IMR-90 (cell line): ENCODE measurements around the gene WNT9B. TPM values are rescaled to one million over a fixed set of nuclear protein-coding genes. Genes with fewer than 3 reads are reported as not detected.

Source experiments
- ATAC-seq: fragments of 200-7000 bp; cut with Tn5 transposase; 2 replicates; pipeline ENCODE4 v1.9.1; 2020; ENCODE audit warnings: low read depth, mild to moderate bottlenecking, moderate library complexity
- BruUV-seq: library from RNA; stranded (reverse); fragments of 400-500 nt; replicated peaks from 2 replicates; lab custom pipeline; 2021; lab: Mats Ljungman, UMichigan
- CTCF ChIA-PET: fragments of 300-600 bp; formaldehyde crosslinking; extraction: SDS; loops from one replicate; lab custom pipeline; 2021; ENCODE audit warnings: antibody characterized with exemption; lab: Yijun Ruan, JAX
- POLR2A ChIA-PET: fragments of 300-600 bp; sonication (Branson Sonifier 250); formaldehyde crosslinking; loops from one replicate; lab custom pipeline; 2022; ENCODE audit warnings: antibody characterized with exemption; ENCODE audit not compliant: unreplicated experiment; lab: Charles Lee
- DNase-seq: peaks from one replicate; pipeline ENCODE4 v3.0.0; 2013
- H2AFZ ChIP-seq: replicated peaks from 2 replicates; pipeline ENCODE3; 2013; ENCODE audit warnings: low read length, mild to moderate bottlenecking; ENCODE audit not compliant: poor library complexity
- H2AK5ac ChIP-seq: 2 replicates; pipeline ENCODE4 v1.6.1; 2013; ENCODE audit warnings: low read depth, low read length, inconsistent platforms
- H2AK9ac ChIP-seq: replicated peaks from 2 replicates; pipeline ENCODE3; 2013; ENCODE audit warnings: mild to moderate bottlenecking, low read depth, low read length, moderate library complexity; ENCODE audit not compliant: poor library complexity
- H2BK120ac ChIP-seq: 2 replicates; pipeline ENCODE4 v1.6.1; 2013; ENCODE audit warnings: low read depth, low read length, inconsistent platforms
- H2BK15ac ChIP-seq: 3 replicates; pipeline ENCODE4 v1.6.1; 2013; ENCODE audit warnings: low read depth, low read length, inconsistent platforms
- H2BK20ac ChIP-seq: 2 replicates; pipeline ENCODE4 v1.6.1; 2013; ENCODE audit warnings: low read depth, mild to moderate bottlenecking, inconsistent platforms, low read length, moderate library complexity
- H2BK5ac ChIP-seq: 2 replicates; pipeline ENCODE4 v1.6.1; 2013; ENCODE audit warnings: mild to moderate bottlenecking, low read depth, low read length, inconsistent platforms; ENCODE audit not compliant: poor library complexity, severe bottlenecking
- H3K14ac ChIP-seq: replicated peaks from 2 replicates; pipeline ENCODE4 v1.6.1; 2013; ENCODE audit warnings: low read depth, low read length, inconsistent platforms
- H3K18ac ChIP-seq: 2 replicates; pipeline ENCODE4 v1.6.1; 2013; ENCODE audit warnings: low read depth, low read length, control low read depth
- H3K23ac ChIP-seq: 2 replicates; pipeline ENCODE4 v1.6.1; 2013; ENCODE audit warnings: low read depth, low read length, inconsistent platforms
- H3K27ac ChIP-seq: 2 replicates; pipeline ENCODE4 v1.5.1; 2013; ENCODE audit warnings: mild to moderate bottlenecking, control low read depth, low read length; ENCODE audit not compliant: insufficient read depth
- H3K27me3 ChIP-seq: 2 replicates; pipeline ENCODE4 v1.6.1; 2013; ENCODE audit warnings: low read length; ENCODE audit not compliant: control insufficient read depth, insufficient read depth
- H3K36me3 ChIP-seq: 2 replicates; pipeline ENCODE4 v1.6.1; 2013; ENCODE audit warnings: low read length, mixed read lengths; ENCODE audit not compliant: control insufficient read depth, insufficient read depth
- H3K4ac ChIP-seq: 2 replicates; pipeline ENCODE4 v1.6.1; 2013; ENCODE audit warnings: low read depth, low read length, inconsistent platforms
- H3K4me1 ChIP-seq: 2 replicates; pipeline ENCODE4 v1.6.1; 2013; ENCODE audit warnings: low read length, mixed read lengths; ENCODE audit not compliant: control insufficient read depth, insufficient read depth
- H3K4me2 ChIP-seq: 2 replicates; pipeline ENCODE4 v1.6.1; 2013; ENCODE audit warnings: low read depth, mild to moderate bottlenecking, control low read depth, low read length, moderate library complexity
- H3K4me3 ChIP-seq: 2 replicates; pipeline ENCODE4 v1.5.1; 2013; ENCODE audit warnings: low read depth, mild to moderate bottlenecking, control low read depth, low read length, moderate library complexity; ENCODE audit not compliant: insufficient read depth
- H3K56ac ChIP-seq: 2 replicates; pipeline ENCODE4 v1.6.1; 2013; ENCODE audit warnings: low read length, inconsistent platforms; ENCODE audit not compliant: insufficient read depth; ENCODE audit errors: extremely low read depth
- H3K79me1 ChIP-seq, 2 experiments: 2 replicates each; pipeline ENCODE4 v1.6.1; 2013; ENCODE audit warnings: low read length in 2 of 2, inconsistent platforms in 1 of 2, low read depth in 1 of 2
- H3K9ac ChIP-seq: 2 replicates; pipeline ENCODE4 v1.6.1; 2013; ENCODE audit warnings: low read depth, low read length, control low read depth
- H3K9me1 ChIP-seq: 2 replicates; pipeline ENCODE4 v1.6.1; 2013; ENCODE audit warnings: low read length, inconsistent platforms; ENCODE audit not compliant: insufficient read depth
- H3K9me3 ChIP-seq: 2 replicates; pipeline ENCODE4 v1.6.1; 2013; ENCODE audit warnings: low read length; ENCODE audit not compliant: control insufficient read depth, insufficient read depth
- H4K20me1 ChIP-seq: 2 replicates; pipeline ENCODE4 v1.6.1; 2013; ENCODE audit warnings: low read length, inconsistent platforms; ENCODE audit not compliant: insufficient read depth
- H4K5ac ChIP-seq: 2 replicates; pipeline ENCODE4 v1.6.1; 2013; ENCODE audit warnings: mild to moderate bottlenecking, low read depth, low read length, control low read depth
- H4K8ac ChIP-seq, 2 experiments: 2 replicates each; pipeline ENCODE4 v1.6.1; 2013; ENCODE audit warnings: low read depth in 2 of 2, low read length in 2 of 2, control low read depth in 1 of 2, inconsistent platforms in 1 of 2
- H4K91ac ChIP-seq: 2 replicates; pipeline ENCODE4 v1.6.1; 2013; ENCODE audit warnings: low read depth, low read length, inconsistent platforms; ENCODE audit not compliant: insufficient read depth
- MAZ ChIP-seq: IDR thresholded peaks from 2 replicates; pipeline ENCODE4 v1.6.1; 2012; ENCODE audit warnings: low read depth, mild to moderate bottlenecking, low read length, improper control_type of control experiment, moderate library complexity, borderline replicate concordance
- WGBS, 2 experiments: methylation state at CpG; one replicate each; pipeline versions ENCODE4 v1.1.5 to v1.1.7; 2013; ENCODE audit warnings: missing lambda C conversion rate in 2 of 2; ENCODE audit not compliant: insufficient read length in 1 of 2; ENCODE audit errors: extremely low coverage in 2 of 2; 5-methylcytosine and 5-hydroxymethylcytosine counted together
- dilution Hi-C: fragments of 300-500 bp; cut with HindIII; formaldehyde crosslinking; loops from one replicate; pipeline ENCODE4 v1.14.3; 2018; ENCODE audit warnings: low sequenced_read_pairs; ENCODE audit not compliant: unreplicated experiment
- in situ Hi-C: fragments of 300-500 bp; cut with MboI; formaldehyde crosslinking; loops from 3 replicates; pipeline ENCODE4 v1.14.3; 2019; ENCODE audit warnings: low sequenced_read_pairs, inconsistent platforms, mixed read lengths
- intact Hi-C: fragments of 100-400 bp; cut with micrococcal nuclease; formaldehyde crosslinking; loops from 2 replicates; pipeline ENCODE4 v1.10.0; 2022
- polyA plus RNA-seq, 3 experiments: library from polyadenylated mRNA; depleted of rRNA; stranded (reverse); fragments of >200 nt; gene quantifications; 2 replicates each; pipeline ENCODE4 v1.2.3, GENCODE V29; 2012; ENCODE audit warnings: low replicate concordance in 1 of 3
- total RNA-seq: library from RNA; depleted of rRNA; stranded (reverse); fragments of >200 nt; gene quantifications from 2 replicates; pipeline ENCODE4 v1.2.3, GENCODE V29; 2012

The WNT9B gene
- total and polyA plus RNA-seq, 2 of the 4 experiments (the other 2 are of a cell fraction), result not detected

DNA sequence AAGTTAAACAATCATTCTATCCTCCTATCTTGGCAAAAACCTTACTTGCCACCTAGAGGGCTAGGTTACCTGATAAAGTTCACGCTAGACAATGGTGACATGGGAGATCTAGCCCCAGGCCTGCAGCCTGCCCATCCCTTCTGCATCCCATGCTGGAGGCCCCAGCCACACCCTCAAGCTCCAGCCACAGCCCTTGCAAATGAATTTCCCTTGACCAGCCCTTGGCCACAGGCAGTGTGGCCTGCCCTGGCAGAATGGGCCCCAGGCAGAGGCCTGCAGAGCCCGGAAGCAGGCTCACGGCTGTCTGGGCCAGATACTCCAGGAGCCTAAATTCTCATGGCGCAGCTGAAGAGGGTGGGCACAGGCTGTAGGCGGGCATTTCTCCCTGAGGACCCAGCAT lies 47.8 kb upstream of the WNT9B start:
- Histone ChIP-seq H3K4me3 (no peak overlapping the region), H3K23ac (no peak overlapping the region), H2BK15ac (no peak overlapping the region), H3K27ac (no peak overlapping the region), H4K20me1 (no peaks in the 10 kb centered on the region), H3K9ac (no peak overlapping the region), H2BK5ac (no peak overlapping the region), H3K56ac (no peak overlapping the region), H2BK120ac (no peak overlapping the region), H3K79me1 (no peaks in the 10 kb centered on the region), H4K5ac (no peak overlapping the region), H3K4me2 (no peak overlapping the region), H2AFZ (no peak overlapping the region), H3K36me3 (no peaks in the 10 kb centered on the region), H2BK20ac (no peak overlapping the region), H4K91ac (no peak overlapping the region), H3K9me3 (peaks cover 2% of the 10 kb centered on the region; the same call in 1 of the 2 replicates), H3K9me1 (no peaks in the 10 kb centered on the region), H2AK5ac (no peak overlapping the region), H2AK9ac (no peak overlapping the region), H3K4ac (no peak overlapping the region), H3K18ac (no peak overlapping the region), H3K4me1 (no peaks in the 10 kb centered on the region), H3K27me3 (peaks cover 33% of the 10 kb centered on the region), H4K8ac (no peak overlapping the region), H3K14ac (no peak overlapping the region)
- BruUV-seq, result no TSS peak
- 20% methylated on average over 2 of the region's 5 CpGs; no CpG with 5 or more reads in 1 of the 2 experiments for WGBS, 2 experiments
- POLR2A ChIA-PET, result no interaction called here
- TF ChIP-seq MAZ, result no peak
- CTCF ChIA-PET, result no interaction called here
- DNase-seq (no peak), ATAC-seq (no peak)
- intact Hi-C loops (no loop called here), in situ Hi-C loops (no loop called here), dilution Hi-C loops (no loop called here)
